NCI-H2081 (cell line): ENCODE measurements around the gene RNF222.
"Not testable (repeated sequence)": the region's sequence is repeated elsewhere in the genome, so short reads cannot be mapped to it uniquely, and the experiment has no call there.

Experiments used
- DNase-seq, 2 experiments: peaks; one replicate each; lab custom pipeline; 2025; lab: John Stamatoyannopoulos, UW

The RNF222 gene

DNA sequence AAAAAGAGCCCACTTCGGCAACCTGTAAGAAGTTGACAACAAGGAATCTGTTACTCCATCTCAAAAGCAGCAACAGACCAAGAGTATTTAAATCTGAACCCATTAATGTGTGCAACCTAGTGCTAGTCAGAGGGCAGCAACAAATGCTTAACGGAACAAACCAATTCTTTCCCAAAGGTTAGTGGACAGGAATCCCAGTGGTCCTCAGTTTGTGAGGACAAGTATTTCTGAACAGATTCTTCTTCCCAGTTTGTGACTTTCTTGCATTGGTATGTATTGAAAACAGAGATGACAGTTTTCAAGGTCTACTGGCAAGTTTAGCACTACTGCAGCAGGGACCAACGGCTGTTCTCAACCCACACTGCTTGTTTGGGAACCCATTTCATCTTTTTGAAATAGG lies 17.6 kb downstream of the RNF222 start:
- DNase-seq = no peak

GRCh38 chr17:8378117-8378516 lies 19.5 kb downstream of the RNF222 start:
- not testable (repeated sequence) for DNase-seq

DNA sequence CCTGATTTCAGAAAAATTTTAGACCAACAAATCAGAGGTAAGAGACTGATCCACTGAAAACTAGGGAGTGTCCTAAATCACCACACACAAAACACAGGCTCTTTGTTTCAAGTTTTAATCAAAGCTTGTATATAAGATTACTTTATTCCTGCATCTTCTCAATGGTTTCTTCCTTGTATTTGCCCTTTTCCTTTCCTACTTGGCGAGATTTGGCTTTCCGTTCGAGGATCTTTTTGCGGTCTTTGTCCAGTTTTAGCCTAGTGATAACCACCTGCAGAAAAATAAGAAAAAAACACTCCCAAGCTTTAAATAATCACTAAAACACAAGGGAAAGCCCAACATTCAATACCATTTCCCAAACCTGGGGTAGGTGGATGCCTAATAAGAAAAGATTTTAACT lies 20.2 kb downstream of the RNF222 start:
- no peak for DNase-seq

- peak; percentile 86 to 90 for DNase-seq
Observed at GRCh38 chr17:8376271-8377067, 21.2 kb downstream of the RNF222 start, which contains the start of gene KRABD2. Gene KRABD2, minus strand, starts transcription at chr17:8376704.

GRCh38 chr17:8375738-8376259 lies 21.8 kb downstream of the RNF222 start:
- peak in 1 of 2 experiments; percentile 17 for DNase-seq

DNA sequence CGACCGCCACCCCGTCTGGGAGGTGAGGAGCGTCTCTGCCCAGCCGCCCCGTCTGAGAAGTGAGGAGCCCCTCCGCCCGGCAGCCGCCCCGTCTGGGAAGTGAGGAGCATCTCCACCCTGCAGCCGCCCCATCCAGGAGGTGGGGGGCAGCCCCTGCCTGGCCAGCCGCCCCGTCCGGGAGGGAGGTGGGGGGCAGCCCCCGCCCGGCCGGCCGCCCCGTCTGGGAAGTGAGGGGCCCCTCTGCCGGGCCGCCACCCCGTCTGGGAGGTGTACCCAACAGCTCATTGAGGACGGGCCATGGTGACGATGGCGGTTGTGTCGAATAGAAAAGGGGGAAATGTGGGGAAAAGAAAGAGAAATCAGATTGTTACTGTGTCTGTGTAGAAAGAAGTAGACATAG lies 23.8 kb downstream of the RNF222 start:
- not testable (repeated sequence) for DNase-seq

DNA sequence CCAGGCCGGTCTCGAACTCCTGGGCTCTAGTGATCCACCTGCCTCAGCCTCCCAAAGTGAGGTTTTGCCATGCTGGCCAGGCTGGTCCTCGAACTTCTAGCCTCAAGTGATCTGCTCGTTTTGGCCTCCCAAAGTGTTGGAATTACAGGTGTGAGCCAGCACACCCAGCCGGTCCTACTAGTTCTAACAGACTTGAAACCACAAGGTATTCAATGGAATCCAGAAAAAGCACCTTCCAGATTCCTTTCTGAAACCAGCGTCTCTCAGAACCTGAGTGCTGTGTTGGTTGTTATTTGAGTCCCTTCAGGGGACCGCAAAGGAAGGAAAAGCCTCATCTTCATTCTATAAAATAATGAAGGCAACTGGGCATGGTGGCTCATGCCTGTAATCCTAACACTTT lies 25.2 kb downstream of the RNF222 start:
- DNase-seq = no peak

DNA sequence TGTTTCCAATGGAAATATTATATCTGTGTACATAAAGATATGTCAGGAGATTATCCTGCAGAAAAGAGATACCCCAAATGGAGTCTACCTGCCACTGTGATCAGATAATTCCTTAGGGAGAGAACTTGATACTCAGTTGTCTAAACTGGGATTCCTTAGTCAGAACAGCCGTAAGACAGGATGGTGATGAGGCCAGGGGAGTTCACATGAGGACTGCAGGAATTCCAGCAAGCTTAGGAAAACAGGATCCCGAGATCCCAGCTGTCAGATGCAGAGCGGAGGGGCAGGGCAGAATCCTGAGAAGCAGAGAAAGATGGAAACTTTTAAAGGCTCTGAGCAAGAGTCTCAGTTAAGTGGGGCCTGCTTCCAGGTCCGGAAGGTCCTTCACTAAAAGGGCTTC lies 25.8 kb downstream of the RNF222 start:
- no peak for DNase-seq

GRCh38 chr17:8369944-8370343 lies 27.7 kb downstream of the RNF222 start:
- DNase-seq = no peak

- DNase-seq = no peak
Observed at GRCh38 chr17:8368193-8368592, 29.4 kb downstream of the RNF222 start.

GRCh38 chr17:8366231-8366630 lies 31.4 kb downstream of the RNF222 start:
- DNase-seq = no peak

- no peak for DNase-seq
Observed at GRCh38 chr17:8365143-8365542, 32.5 kb downstream of the RNF222 start.

GRCh38 chr17:8362651-8363332 lies 34.8 kb downstream of the RNF222 start:
- DNase-seq = no peak

DNA sequence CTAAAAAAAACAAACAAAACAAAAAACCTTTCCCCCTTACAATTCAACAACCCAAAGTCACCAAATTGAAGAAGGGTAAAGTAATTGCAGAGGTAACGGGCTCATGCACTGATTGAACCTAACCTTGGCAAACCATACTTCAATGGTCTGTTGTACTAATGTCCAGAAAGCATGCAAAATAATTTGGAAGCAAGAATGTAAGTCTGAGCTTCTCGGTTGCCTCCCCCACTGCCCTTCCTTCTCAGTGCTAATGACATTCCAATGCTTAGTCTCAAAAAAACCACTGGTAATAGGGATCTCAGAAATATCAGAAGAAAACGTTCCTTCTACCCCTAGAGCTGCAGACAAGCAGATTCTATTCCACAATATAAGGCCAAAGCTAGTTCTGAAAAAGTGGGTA lies 36.9 kb downstream of the RNF222 start:
- no peak for DNase-seq

DNA sequence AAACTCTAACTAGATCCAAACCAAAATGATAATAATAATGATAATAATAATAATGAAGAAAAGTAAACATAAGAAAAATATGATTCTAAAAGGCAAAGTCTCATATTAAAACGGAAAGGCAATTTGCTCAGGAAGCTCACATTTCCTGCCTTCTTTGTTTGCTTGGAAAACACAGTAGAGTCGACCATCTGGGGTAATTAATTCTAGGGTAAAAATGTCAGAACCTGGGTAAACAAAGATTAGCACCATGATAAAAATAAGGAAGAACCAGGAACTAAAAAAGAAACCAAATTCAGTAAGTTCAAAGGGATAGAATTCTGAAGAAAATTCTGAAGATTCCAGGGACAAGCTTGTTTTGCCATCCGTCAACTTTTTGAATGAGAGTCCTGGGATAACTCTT lies 37.4 kb downstream of the RNF222 start:
- DNase-seq = peak in 1 of 2 experiments; percentile 43

GRCh38 chr17:8359769-8360168 lies 37.9 kb downstream of the RNF222 start:
- DNase-seq = no peak

DNA sequence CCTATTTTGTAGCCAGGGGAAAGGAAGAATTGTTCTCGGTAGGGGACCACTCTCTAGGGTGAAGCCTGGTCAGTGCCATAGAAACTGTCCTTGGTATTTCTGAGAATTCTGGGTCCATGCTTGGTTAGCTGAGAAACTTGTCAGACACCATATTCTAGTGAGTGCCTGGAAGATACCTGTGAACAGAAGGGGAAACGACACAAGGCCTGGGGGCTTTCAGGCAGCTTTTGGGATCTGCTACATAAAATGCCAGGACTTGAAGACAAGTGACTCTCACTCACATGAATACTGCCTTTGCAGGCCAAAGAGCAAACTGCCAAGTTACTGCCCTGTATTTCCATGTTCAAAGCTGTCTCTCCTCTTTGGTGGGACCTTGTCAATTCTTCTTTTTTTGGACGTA lies 39.7 kb downstream of the RNF222 start:
- no peak for DNase-seq

DNA sequence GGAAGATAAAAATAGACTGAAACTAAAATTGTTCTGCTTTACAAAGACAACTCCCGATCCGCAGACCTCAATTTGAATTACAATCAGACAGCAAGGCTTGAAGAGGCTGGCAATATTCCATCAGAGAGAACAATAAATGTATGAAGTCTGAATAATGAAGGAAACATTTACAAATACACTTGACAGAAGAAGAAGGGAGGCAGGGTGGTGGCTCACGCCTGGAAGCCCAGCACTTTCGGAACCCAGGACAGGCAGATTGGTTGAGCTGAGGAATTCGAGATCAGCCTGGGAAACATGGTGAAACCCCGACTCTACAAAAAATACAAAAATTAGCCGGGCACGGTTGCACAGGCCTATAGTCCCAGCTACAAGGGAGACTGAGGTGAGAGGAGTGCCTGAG lies 43.4 kb downstream of the RNF222 start:
- no peak for DNase-seq

GRCh38 chr17:8353736-8354135 lies 43.9 kb downstream of the RNF222 start:
- no peak for DNase-seq

- no peak for DNase-seq
Observed at GRCh38 chr17:8350339-8350738, 47.3 kb downstream of the RNF222 start.

GRCh38 chr17:8347001-8347400 lies 50.6 kb downstream of the RNF222 start:
- DNase-seq = not testable (repeated sequence)

DNA sequence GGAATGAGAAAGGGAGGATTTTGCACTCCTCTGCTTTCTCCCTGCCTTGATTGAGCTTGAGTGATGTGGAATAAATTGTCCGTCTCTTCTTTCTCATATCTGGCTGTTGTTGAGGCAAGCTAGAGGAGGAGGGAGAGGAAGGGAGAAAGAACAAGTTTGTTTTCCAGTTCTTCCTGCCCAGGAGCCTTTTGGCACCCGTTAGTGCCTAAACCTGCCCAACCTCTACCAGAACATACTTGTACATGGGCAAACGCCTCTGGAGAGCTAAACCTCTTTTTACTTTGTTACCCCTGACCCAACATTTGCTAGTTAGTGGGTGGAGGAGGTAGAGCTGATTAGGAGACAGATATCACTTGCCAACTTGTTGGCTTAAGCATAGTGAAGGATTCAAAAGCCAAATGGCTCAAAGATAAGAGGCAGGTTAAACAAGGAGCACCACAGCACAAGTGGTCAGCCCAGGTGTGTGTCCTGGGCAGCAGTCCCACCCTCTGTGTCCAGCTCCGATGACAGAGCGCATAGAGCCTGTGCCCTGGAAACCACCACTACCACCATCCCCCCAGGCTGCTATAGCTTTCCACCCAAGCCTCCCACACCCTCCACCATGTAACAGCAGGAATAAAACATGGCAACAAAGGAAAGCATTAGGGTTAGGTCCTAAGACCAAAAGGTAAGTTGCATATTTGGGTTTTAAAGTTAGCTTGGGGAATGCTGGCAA lies 51.5 kb downstream of the RNF222 start:
- DNase-seq = no peak
